ENCODE data around the gene C17orf67.

The C17orf67 gene

GRCh38 chr17:56796536-56796935 is 37.2 kb downstream of the C17orf67 start:
- no peak for TF ChIP-seq CREB1 (IDR thresholded peaks at IDR 0.05; ENCODE audit: low read depth)

- TF ChIP-seq ZBTB7A (IDR thresholded peaks at IDR 0.05; ENCODE audit: low read depth) (no peak), NFIC (IDR thresholded peaks at IDR 0.05) (no peak)
Measured at GRCh38 chr17:56795221-56795865, 38.4 kb downstream of the C17orf67 start.

- no peak for TF ChIP-seq USF1 (IDR thresholded peaks at IDR 0.05)
- TF ChIP-seq YY1 (IDR thresholded peaks at IDR 0.05; ENCODE audit: low read depth), result no peak
- TF ChIP-seq NFIC (IDR thresholded peaks at IDR 0.05), result no peak
- TF ChIP-seq FOXM1 (IDR thresholded peaks at IDR 0.05; ENCODE audit: borderline replicate concordance, low read depth), result no peak
- TF ChIP-seq CEBPB (IDR thresholded peaks at IDR 0.05), result no peak
- TF ChIP-seq TEAD4 (IDR thresholded peaks at IDR 0.05), result no peak
- no peak for TF ChIP-seq MAX (IDR thresholded peaks at IDR 0.05)
- TF ChIP-seq CREB1 (IDR thresholded peaks at IDR 0.05; ENCODE audit: low read depth), result no peak
- TF ChIP-seq EP300 (IDR thresholded peaks at IDR 0.05; ENCODE audit: borderline replicate concordance), result no peak
- TF ChIP-seq REST (IDR thresholded peaks at IDR 0.05; ENCODE audit: low read depth), result no peak
Measured at GRCh38 chr17:56793957-56794356, 39.8 kb downstream of the C17orf67 start.

GRCh38 chr17:56793531-56793930 is 40.2 kb downstream of the C17orf67 start:
- no peak for TF ChIP-seq EP300 (IDR thresholded peaks at IDR 0.05; ENCODE audit: borderline replicate concordance)
- no peak for TF ChIP-seq TCF12 (IDR thresholded peaks at IDR 0.05; ENCODE audit: low read depth)
- no peak for TF ChIP-seq RAD21 (IDR thresholded peaks at IDR 0.05; ENCODE audit: low read depth)
- no peak for TF ChIP-seq YY1 (IDR thresholded peaks at IDR 0.05; ENCODE audit: low read depth)
- TF ChIP-seq TEAD4 (IDR thresholded peaks at IDR 0.05), result no peak
- TF ChIP-seq REST (IDR thresholded peaks at IDR 0.05; ENCODE audit: low read depth), result no peak

GRCh38 chr17:56792267-56792666 is 41.5 kb downstream of the C17orf67 start:
- TF ChIP-seq ZBTB7A (IDR thresholded peaks at IDR 0.05; ENCODE audit: low read depth), result no peak
- no peak for TF ChIP-seq NFIC (IDR thresholded peaks at IDR 0.05)
- TF ChIP-seq TAF1 (IDR thresholded peaks at IDR 0.05; ENCODE audit: low read depth), result no peak

- TF ChIP-seq REST (IDR thresholded peaks at IDR 0.05; ENCODE audit: low read depth), result no peak
- no peak for TF ChIP-seq YY1 (IDR thresholded peaks at IDR 0.05; ENCODE audit: low read depth)
- TF ChIP-seq EGR1 (IDR thresholded peaks at IDR 0.05), result no peak
- no peak for TF ChIP-seq USF1 (IDR thresholded peaks at IDR 0.05)
Measured at GRCh38 chr17:56786989-56787482, 46.7 kb downstream of the C17orf67 start.
